Gastrocnemius medialis (tissue), 4 donors: ENCODE measurements around the gene IP6K3. TPM values are rescaled to one million over a fixed set of nuclear protein-coding genes. Genes with fewer than 3 reads are reported as not detected.

Source experiments
- ATAC-seq, 2 donors: fragments of 150-250 bp; one replicate each; pipeline ENCODE4 v1.9.1; 2016
- DNase-seq, 2 donors: peaks; one replicate each; pipeline ENCODE4 v3.0.0-alpha.2; 2019
- H3K27ac ChIP-seq, 4 donors: fragments of 200-600 bp; sonication (generic); 1 replicate in 1 of 4; 2 replicates in 3 of 4; pipeline ENCODE4 v1.5.1; 2016 to 2018; ENCODE audit warnings: mild to moderate bottlenecking in 2 of 4, moderate library complexity in 1 of 4
- H3K27me3 ChIP-seq, 3 donors: fragments of 200-600 bp; sonication (generic) in 2 of 3; 1 replicate in 1 of 3; 2 replicates in 2 of 3; pipeline versions ENCODE4 v1.5.1 to v1.6.0; 2016 to 2019; ENCODE audit warnings: mild to moderate bottlenecking in 1 of 3, moderate library complexity in 1 of 3
- H3K36me3 ChIP-seq, 2 donors: fragments of 200-600 bp; sonication (generic) in 1 of 2; one replicate each; pipeline ENCODE4 v1.5.1; 2017 to 2018
- H3K4me1 ChIP-seq, 2 donors: fragments of 200-600 bp; sonication (generic) in 1 of 2; one replicate each; pipeline ENCODE4 v1.5.1; 2016 to 2017; ENCODE audit warnings: mild to moderate bottlenecking in 2 of 2
- H3K4me3 ChIP-seq, 4 donors: fragments of 200-600 bp; sonication (generic) in 3 of 4; 1 replicate in 1 of 4; 2 replicates in 3 of 4; pipeline ENCODE4 v1.5.1; 2016 to 2019; ENCODE audit warnings: mild to moderate bottlenecking in 2 of 4
- H3K9me3 ChIP-seq, 3 donors: fragments of 200-600 bp; sonication (generic) in 2 of 3; 1 replicate in 1 of 3; 2 replicates in 2 of 3; pipeline ENCODE4 v1.5.1; 2016 to 2019
- POLR2A ChIP-seq, 2 donors: fragments of 450-650 bp; IDR thresholded peaks; one replicate each; pipeline ENCODE4 v1.6.1; 2017; ENCODE audit warnings: antibody characterized with exemption in 2 of 2, mild to moderate bottlenecking in 2 of 2, moderate library complexity in 2 of 2
- in situ Hi-C, 4 donors: fragments of 200-750 bp; cut with MboI; loops; one replicate each; pipeline versions ENCODE4 v1.15.0 to v1.8.0; 2017; ENCODE audit warnings: low sequenced_read_pairs in 4 of 4
- intact Hi-C: fragments of 100-400 bp; cut with DNase I; formaldehyde crosslinking; loops from one replicate; pipeline ENCODE4 v1.15.1; 2023; ENCODE audit warnings: low total_unique reads
- total RNA-seq, 4 donors: library from RNA; depleted of rRNA; stranded (reverse); fragments of >200 nt; gene quantifications; one replicate each; pipeline versions ENCODE4 v1.1.0 to v1.2.3, GENCODE V29; 2016
- TF ChIP-seq, protein P1 (sequence below), 5 experiments: fragments of 450-650 bp in 3 of 5; fragments of 200-600 bp in 2 of 5; sonication (generic) in 2 of 5; IDR thresholded peaks in 4 of 5; conservative IDR thresholded peaks in 1 of 5; 1 replicate in 4 of 5; 2 replicates in 1 of 5; pipeline ENCODE4 v1.5.1; 2016 to 2019; ENCODE audit warnings: antibody characterized with exemption in 5 of 5, mild to moderate bottlenecking in 3 of 5, moderate library complexity in 3 of 5

Gene IP6K3
- total RNA-seq, 4 donors from 2014 or later = 287 to 570 (median 348) TPM

DNA sequence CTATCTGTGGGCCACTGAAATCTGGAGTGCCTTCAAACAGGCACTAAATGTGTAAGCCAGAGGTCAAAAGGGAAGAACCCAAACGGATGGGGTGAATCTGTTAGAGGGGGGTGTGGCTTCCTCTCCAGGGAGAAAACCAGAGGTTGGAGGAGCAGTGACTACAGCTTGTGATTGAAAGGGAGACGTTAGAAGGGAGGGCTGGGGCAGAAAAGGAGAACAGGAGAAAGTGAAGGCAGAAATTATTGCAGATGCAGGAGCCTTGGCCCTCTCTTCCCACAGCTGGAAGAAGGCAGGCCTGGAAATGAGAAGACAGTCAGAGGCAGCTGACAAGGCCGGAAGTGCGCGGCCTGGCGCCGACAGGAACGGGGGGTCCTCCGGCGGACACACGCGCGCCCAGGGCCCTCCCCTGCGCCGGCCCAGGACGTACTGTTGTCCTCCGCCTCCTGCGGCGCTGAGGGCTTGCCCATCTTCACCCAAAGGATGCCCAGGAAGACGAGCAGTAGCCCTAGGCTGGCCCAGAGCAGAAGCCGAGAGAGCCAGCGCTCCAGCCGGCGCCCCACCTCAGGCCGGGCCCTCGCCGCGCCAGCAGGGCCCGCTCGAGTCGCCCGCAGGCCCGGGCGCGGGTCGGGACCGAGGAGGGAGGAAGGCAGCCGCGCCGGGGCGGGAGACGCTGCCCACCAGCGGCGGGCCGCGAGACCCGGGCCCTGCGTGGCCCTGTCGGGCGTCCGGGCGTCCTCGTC, 41.4 kb upstream of the IP6K3 start:
- ATAC-seq (peak; percentile 63 to 78), DNase-seq (peak; percentile 74 to 75)
- peaks cover 0 to 3% (median 1%) of the 10 kb centered on the region in 3 donors for H3K27me3 ChIP-seq
- peaks cover 31 to 36% of the 10 kb centered on the region in 2 donors for H3K4me1 ChIP-seq
- peak overlapping the region; percentile 66 to 90 (median 68) for H3K4me3 ChIP-seq
- no peaks in the 10 kb centered on the region for H3K9me3 ChIP-seq
- peak overlapping the region; percentile 94 to 97 (median 94) for H3K27ac ChIP-seq
- in situ Hi-C loops (no loop called here), intact Hi-C loops (loop anchor here (2.0 to 5.0 kb wide), 3 partner anchors 17 to 201 kb away; no protein-coding TSS in a partner anchor)
- TF ChIP-seq POLR2A (IDR thresholded peaks at IDR 0.05) = peak; percentile 89 to 96
- TF ChIP-seq, protein P1, sequence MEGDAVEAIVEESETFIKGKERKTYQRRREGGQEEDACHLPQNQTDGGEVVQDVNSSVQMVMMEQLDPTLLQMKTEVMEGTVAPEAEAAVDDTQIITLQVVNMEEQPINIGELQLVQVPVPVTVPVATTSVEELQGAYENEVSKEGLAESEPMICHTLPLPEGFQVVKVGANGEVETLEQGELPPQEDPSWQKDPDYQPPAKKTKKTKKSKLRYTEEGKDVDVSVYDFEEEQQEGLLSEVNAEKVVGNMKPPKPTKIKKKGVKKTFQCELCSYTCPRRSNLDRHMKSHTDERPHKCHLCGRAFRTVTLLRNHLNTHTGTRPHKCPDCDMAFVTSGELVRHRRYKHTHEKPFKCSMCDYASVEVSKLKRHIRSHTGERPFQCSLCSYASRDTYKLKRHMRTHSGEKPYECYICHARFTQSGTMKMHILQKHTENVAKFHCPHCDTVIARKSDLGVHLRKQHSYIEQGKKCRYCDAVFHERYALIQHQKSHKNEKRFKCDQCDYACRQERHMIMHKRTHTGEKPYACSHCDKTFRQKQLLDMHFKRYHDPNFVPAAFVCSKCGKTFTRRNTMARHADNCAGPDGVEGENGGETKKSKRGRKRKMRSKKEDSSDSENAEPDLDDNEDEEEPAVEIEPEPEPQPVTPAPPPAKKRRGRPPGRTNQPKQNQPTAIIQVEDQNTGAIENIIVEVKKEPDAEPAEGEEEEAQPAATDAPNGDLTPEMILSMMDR (IDR thresholded peaks at IDR 0.05 in 4 of 5, conservative IDR thresholded peaks at IDR 0.05 in 1 of 5) = peak in 2 of 5 experiments; percentile 4 to 5
- peaks cover 0 to 24% of the 10 kb centered on the region in 2 donors for H3K36me3 ChIP-seq

DNA sequence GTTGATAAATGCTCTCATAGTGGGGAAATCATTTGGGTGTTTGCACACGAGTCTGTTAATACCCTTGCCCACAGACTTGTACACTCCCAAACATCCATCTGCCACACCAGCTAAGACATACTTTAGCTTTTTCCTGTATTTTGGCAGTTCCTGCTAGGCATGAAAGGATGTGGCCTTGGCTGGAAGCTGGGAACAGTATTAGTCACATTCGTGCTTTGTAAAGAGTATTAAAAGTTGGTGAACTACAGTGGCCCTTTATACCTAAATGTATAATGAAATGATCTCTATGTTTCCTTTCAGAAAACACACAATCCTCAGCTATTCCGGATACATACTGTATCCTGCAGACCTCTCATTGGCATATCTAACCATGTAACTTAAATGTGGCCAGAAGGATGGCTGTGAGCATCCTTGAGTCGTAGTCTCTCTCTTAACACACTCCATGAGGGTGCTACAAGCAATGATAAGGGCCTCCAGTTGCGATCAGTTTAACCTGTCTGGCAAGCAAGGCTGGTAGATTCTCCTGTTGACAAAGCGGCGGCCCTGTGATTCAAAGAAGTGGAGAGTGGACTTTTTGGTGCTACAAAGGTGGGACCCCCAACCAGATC, 40.7 kb upstream of the IP6K3 start:
- intact Hi-C loops (loop anchor here (5.0 kb wide), 2 partner anchors 155 to 200 kb away; no protein-coding TSS in a partner anchor), in situ Hi-C loops (no loop called here)
- Histone ChIP-seq H3K36me3 (peaks cover 0 to 31% of the 10 kb centered on the region in 2 donors), H3K9me3 (no peaks in the 10 kb centered on the region), H3K4me1 (peaks cover 31 to 36% of the 10 kb centered on the region in 2 donors), H3K4me3 (peak overlapping the region; percentile 66 to 90 (median 68)), H3K27ac (peak overlapping the region; percentile 94 to 97 (median 94)), H3K27me3 (no peaks in the 10 kb centered on the region)
- no peak for ATAC-seq
- DNase-seq = no peak
- TF ChIP-seq POLR2A (IDR thresholded peaks at IDR 0.05) = no peak
- TF ChIP-seq, protein P1 (IDR thresholded peaks at IDR 0.05 in 4 of 5, conservative IDR thresholded peaks at IDR 0.05 in 1 of 5) = no peak

DNA sequence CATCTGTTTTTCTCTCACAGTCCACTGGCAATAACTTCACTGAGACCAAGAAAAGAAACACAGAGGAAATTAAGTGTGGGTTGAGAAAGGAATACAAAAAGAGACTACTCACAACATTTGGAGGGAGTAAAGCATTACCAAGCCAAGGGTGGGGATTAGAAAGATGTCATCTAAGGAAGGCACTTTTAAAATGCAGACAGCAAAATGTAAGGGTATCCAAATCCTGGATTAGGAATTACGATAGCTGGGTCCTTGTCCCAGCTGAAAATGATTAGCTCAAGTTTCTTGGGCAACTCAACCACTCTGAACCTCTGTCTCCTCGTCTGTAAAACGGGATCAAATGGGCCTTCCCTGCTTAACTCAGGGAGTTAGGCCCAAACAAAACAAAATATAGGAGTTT, 40.0 kb upstream of the IP6K3 start:
- no peaks in the 10 kb centered on the region for H3K27me3 ChIP-seq
- H3K9me3 ChIP-seq = no peaks in the 10 kb centered on the region
- intact Hi-C loops (loop anchor here (5.0 kb wide), 2 partner anchors 154 to 199 kb away; no protein-coding TSS in a partner anchor), in situ Hi-C loops (no loop called here)
- peaks cover 0 to 38% of the 10 kb centered on the region in 2 donors for H3K36me3 ChIP-seq
- no peak for DNase-seq
- H3K4me3 ChIP-seq = peak overlapping the region in 1 of 4 donors; percentile 66
- H3K4me1 ChIP-seq = peaks cover 31 to 36% of the 10 kb centered on the region in 2 donors
- TF ChIP-seq, protein P1 (IDR thresholded peaks at IDR 0.05 in 4 of 5, conservative IDR thresholded peaks at IDR 0.05 in 1 of 5) = no peak
- TF ChIP-seq POLR2A (IDR thresholded peaks at IDR 0.05) = no peak
- peak overlapping the region; percentile 94 to 97 (median 94) for H3K27ac ChIP-seq
- ATAC-seq = no peak

DNA sequence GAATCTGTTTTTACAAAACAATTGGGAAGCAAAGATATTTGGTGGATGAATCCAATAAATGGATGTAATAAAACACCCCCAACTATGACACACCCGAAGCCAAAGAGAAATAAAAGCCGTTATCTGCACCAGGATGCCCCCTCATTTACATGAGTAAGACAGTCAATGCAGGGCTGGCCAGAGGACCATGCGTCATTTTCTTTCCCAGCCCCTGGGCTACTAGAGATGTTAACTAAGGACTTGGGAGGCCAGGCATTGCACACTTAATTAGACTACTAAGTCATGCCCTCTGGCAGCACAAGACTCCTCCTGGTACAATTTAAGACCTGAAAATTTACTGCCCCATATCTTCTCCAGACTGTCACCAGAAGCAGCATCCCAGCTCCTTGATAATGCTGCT, 39.1 kb upstream of the IP6K3 start:
- H3K27me3 ChIP-seq = no peaks in the 10 kb centered on the region
- TF ChIP-seq POLR2A (IDR thresholded peaks at IDR 0.05) = no peak
- TF ChIP-seq, protein P1 (IDR thresholded peaks at IDR 0.05 in 4 of 5, conservative IDR thresholded peaks at IDR 0.05 in 1 of 5) = no peak
- DNase-seq (no peak), ATAC-seq (no peak)
- peaks cover 40 to 43% of the 10 kb centered on the region in 2 donors for H3K4me1 ChIP-seq
- intact Hi-C loops = loop anchor here (5.0 kb wide), 2 partner anchors 153 to 198 kb away; no protein-coding TSS in a partner anchor
- H3K36me3 ChIP-seq = peaks cover 0 to 42% of the 10 kb centered on the region in 2 donors
- H3K4me3 ChIP-seq = no peak overlapping the region
- in situ Hi-C loops = no loop called here
- no peaks in the 10 kb centered on the region for H3K9me3 ChIP-seq
- H3K27ac ChIP-seq = peak overlapping the region; percentile 94 to 97 (median 94)
